Coronary artery (tissue), 2 donors: Measurements from ENCODE around the gene TTR.

Source experiments
- DNase-seq: peaks from one replicate; pipeline ENCODE4 v3.0.0-alpha.2; 2017; ENCODE audit warnings: low spot score
- H3K27ac ChIP-seq, 2 donors: fragments of 200-600 bp; sonication (generic); one replicate each; pipeline ENCODE4 v1.5.1; 2016 to 2019
- H3K4me3 ChIP-seq: fragments of 200-600 bp; sonication (generic); 2 replicates; pipeline ENCODE4 v1.5.1; 2016; ENCODE audit warnings: mild to moderate bottlenecking, moderate library complexity
- CTCF ChIP-seq: fragments of 200-600 bp; sonication (generic); IDR thresholded peaks from one replicate; pipeline ENCODE4 v1.5.1; 2019; ENCODE audit warnings: antibody characterized with exemption

Gene TTR

GRCh38 chr18:31566576-31567306, 24.9 kb upstream of the TTR start:
- no peak for TF ChIP-seq CTCF
- no peak overlapping the region for H3K27ac ChIP-seq
- no peak for DNase-seq

DNA sequence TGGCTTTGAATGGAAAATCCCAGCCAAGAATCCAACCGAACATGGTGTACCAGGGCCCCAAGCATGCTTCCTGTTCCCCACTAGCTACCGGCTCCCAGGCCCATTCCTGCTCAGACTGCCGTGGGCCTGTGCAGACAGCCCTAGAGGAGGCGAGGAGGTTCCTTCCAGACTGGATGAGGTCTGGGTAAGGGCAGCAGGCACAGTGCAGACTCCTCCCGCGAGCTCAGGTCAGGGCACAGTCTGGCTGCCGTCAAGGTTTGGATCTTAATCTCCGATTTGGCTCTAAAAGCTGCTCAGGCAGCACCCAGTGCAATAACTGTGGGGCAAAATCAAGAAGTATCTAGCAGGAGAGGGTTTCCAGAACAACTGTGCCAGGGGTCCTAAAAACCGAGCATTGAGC, 19.3 kb upstream of the TTR start:
- no peak for DNase-seq
- no peak overlapping the region for H3K4me3 ChIP-seq
- no peak overlapping the region for H3K27ac ChIP-seq
- TF ChIP-seq CTCF = no peak

More at GRCh38 chr18:31566576-31567306, 24.9 kb upstream of the TTR start:
- H3K4me3 ChIP-seq = no peak overlapping the region

- no peak for DNase-seq
These were observed 18.6 kb upstream of the TTR start for GRCh38 chr18:31573051-31573450.

GRCh38 chr18:31574359-31574758, 17.3 kb upstream of the TTR start:
- no peak overlapping the region for H3K27ac ChIP-seq
- no peak for TF ChIP-seq CTCF
- no peak for DNase-seq
- no peak overlapping the region for H3K4me3 ChIP-seq

More at GRCh38 chr18:31573051-31573450, 18.6 kb upstream of the TTR start:
- Histone ChIP-seq H3K4me3 (no peak overlapping the region), H3K27ac (no peak overlapping the region)
- no peak for TF ChIP-seq CTCF

DNA sequence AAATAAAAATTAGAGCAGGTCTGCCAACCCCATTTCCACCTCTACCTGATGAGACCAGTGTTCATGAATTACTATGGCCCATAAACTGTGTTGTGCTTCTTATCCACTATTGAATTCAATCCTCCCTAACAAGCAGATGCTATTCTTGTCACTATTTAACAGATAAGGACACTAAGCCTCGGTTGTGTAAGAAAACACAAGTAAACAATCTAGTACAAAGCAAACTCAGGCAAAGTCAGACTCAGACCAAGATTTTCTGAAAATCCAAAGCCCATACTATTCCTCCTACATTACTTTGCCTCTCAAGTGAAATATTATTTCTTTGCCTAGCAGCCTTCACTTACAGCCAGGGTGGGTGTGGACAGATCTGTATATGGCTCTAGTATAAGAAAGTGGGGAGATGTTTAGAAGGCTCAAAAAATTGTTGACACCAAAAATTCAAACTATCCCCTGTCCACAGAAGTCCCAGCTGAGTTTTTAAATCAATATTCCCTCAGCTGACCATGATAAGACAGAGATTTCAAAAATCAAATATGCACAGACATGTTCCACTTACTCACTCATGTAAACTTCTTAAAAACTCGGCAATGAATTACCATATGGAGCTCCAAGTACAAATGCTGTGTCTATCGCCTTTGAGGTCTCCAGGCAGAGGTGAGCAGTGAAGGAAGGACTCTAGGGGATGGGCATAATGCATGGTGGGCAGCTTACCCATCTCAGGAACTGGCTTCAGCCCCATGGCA, 16.0 kb upstream of the TTR start:
- no peak overlapping the region for H3K4me3 ChIP-seq
- no peak for TF ChIP-seq CTCF
- H3K27ac ChIP-seq = no peak overlapping the region
- no peak for DNase-seq

- no peak for TF ChIP-seq CTCF
- Histone ChIP-seq H3K27ac (no peak overlapping the region), H3K4me3 (no peak overlapping the region)
- no peak for DNase-seq
These were observed 15.0 kb upstream of the TTR start for GRCh38 chr18:31576670-31577069.

DNA sequence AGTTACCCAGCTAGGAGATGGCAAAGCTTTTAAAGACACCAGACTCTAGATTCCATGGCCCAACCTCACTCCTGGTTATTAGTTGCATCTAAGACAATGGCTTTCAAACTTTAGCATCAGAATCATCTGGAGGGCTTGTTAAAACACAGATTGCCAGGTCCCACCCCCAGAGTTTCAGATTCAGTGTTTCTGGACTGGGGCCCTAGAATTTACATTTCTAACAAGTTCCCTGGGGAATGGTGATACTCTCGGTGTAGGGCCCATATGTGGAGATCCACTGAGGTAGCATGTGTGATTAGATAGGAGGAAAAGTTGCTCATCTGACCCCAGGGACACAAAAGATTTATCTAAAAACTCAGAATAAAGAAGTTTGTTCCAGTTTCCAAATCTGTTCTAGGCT, 14.5 kb upstream of the TTR start:
- no peak for TF ChIP-seq CTCF
- DNase-seq = no peak
- no peak overlapping the region for H3K27ac ChIP-seq
- no peak overlapping the region for H3K4me3 ChIP-seq
